Cardiac muscle cell (in vitro differentiated cells and primary cell): ENCODE data around the gene SLC29A1. TPM values are rescaled to one million over a fixed set of nuclear protein-coding genes. Genes with fewer than 3 reads are reported as not detected.
"Not testable (repeated sequence)": the region's sequence is repeated elsewhere in the genome, so short reads cannot be mapped to it uniquely, and the experiment has no call there.

ENCODE experiments used
- DNase-seq, 2 donors: peaks; one replicate each; pipeline versions ENCODE4 v3.0.0 to v3.0.0-alpha.2; 2010 to 2017; ENCODE audit warnings: low read depth in 1 of 2, low spot score in 1 of 2
- H3K27ac ChIP-seq: fragments of 200-600 bp; sonication (generic); 2 replicates; pipeline ENCODE4 v1.5.1; 2016
- H3K27me3 ChIP-seq: fragments of 200-600 bp; sonication (generic); 2 replicates; pipeline ENCODE4 v1.6.0; 2016; ENCODE audit warnings: control low read depth
- H3K36me3 ChIP-seq: fragments of 200-600 bp; sonication (generic); 2 replicates; pipeline ENCODE4 v1.5.1; 2016; ENCODE audit warnings: control low read depth
- H3K4me1 ChIP-seq: fragments of 200-600 bp; sonication (generic); 2 replicates; pipeline ENCODE4 v1.8.1; 2017; ENCODE audit warnings: low read depth, mild to moderate bottlenecking, mixed run types
- H3K4me3 ChIP-seq: fragments of 200-600 bp; sonication (generic); 2 replicates; pipeline ENCODE4 v1.5.1; 2016; ENCODE audit warnings: mild to moderate bottlenecking
- H3K9me3 ChIP-seq: fragments of 200-600 bp; sonication (generic); 2 replicates; pipeline ENCODE4 v1.5.1; 2017; ENCODE audit warnings: low read depth, mild to moderate bottlenecking, control low read depth
- polyA plus RNA-seq: library from polyadenylated mRNA; unstranded; fragments of >200 nt; fragmentation: Nextera tagmentation; extraction: Ambion mirVana; gene quantifications from 2 replicates; pipeline ENCODE4 v1.2.1, GENCODE V29; 2016
- total RNA-seq: library from RNA; depleted of rRNA; stranded (reverse); fragments of >200 nt; gene quantifications from 2 replicates; pipeline ENCODE4 v1.2.3, GENCODE V29; 2016
- TF ChIP-seq, protein P1 (sequence below): IDR thresholded peaks from 2 replicates; pipeline ENCODE4 v1.5.1; 2012; ENCODE audit warnings: low read depth, mild to moderate bottlenecking, low read length

Gene SLC29A1
- total and polyA plus RNA-seq, 2 experiments from 2014 or later, result 62.7 to 88.7 TPM

DNA sequence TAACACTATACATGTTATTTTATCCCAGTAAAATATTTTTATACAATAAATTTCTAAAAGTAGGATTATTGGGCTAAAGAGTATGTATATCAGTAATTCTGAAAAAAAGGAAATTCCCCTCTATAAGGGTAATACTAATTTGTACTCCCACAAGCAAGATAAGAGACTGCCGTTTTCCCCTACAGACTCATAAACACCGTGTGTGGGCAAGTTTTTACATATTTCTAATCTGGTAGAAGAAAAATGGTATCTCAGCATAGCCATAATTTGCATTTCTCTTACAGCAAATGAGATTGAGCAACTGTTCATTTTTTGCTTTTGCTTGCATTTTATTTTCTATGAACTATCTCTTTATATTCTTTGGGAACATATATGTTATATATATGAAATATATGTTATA lies 32.7 kb upstream of the SLC29A1 start:
- H3K4me3 ChIP-seq, result no peak overlapping the region
- H3K27ac ChIP-seq, result no peak overlapping the region

DNA sequence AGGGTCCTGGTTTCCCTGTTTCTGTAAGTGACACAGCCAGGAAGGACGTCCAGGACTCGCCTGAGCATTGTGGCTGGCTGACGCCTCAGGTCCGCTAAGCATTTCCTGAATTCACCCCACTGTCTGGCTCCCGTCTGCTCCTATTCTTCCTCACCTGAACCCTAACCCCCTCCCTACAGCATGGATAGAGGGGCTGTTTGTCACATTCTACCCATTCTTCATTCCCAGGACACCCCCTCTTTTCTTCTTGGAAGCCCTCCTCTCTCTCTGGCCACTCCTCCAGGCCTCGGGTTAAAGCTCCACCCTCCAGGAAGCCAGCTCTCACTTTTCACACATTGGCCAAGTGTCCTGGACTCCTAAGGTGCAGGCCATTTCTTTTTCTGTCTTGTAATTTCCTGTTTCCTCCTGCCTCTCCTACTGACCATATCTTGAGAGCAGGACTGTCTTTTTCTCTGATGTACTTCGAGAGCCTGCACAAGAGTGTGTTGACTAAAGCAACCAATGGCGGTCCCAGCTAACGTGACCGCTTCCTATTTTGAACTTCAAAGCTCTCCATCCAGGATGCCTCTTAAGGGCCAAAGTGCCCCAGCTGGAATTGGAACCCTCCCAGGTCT lies 30.9 kb upstream of the SLC29A1 start:
- Histone ChIP-seq H3K4me1 (no peaks in the 10 kb centered on the region), H3K27ac (peak overlapping the region; percentile 69), H3K4me3 (no peak overlapping the region), H3K27me3 (no peaks in the 10 kb centered on the region), H3K36me3 (no peaks in the 10 kb centered on the region), H3K9me3 (no peaks in the 10 kb centered on the region)
- TF ChIP-seq, protein P1, sequence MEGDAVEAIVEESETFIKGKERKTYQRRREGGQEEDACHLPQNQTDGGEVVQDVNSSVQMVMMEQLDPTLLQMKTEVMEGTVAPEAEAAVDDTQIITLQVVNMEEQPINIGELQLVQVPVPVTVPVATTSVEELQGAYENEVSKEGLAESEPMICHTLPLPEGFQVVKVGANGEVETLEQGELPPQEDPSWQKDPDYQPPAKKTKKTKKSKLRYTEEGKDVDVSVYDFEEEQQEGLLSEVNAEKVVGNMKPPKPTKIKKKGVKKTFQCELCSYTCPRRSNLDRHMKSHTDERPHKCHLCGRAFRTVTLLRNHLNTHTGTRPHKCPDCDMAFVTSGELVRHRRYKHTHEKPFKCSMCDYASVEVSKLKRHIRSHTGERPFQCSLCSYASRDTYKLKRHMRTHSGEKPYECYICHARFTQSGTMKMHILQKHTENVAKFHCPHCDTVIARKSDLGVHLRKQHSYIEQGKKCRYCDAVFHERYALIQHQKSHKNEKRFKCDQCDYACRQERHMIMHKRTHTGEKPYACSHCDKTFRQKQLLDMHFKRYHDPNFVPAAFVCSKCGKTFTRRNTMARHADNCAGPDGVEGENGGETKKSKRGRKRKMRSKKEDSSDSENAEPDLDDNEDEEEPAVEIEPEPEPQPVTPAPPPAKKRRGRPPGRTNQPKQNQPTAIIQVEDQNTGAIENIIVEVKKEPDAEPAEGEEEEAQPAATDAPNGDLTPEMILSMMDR, result no peak
- peak; percentile 30 to 42 for DNase-seq

More for the DNA sequence above, 32.7 kb upstream of the SLC29A1 start:
- TF ChIP-seq, protein P1, result no peak
- Histone ChIP-seq H3K9me3 (no peaks in the 10 kb centered on the region), H3K36me3 (no peaks in the 10 kb centered on the region), H3K4me1 (no peaks in the 10 kb centered on the region), H3K27me3 (no peaks in the 10 kb centered on the region)
- peak in 1 of 2 donors; percentile 52 for DNase-seq

DNA sequence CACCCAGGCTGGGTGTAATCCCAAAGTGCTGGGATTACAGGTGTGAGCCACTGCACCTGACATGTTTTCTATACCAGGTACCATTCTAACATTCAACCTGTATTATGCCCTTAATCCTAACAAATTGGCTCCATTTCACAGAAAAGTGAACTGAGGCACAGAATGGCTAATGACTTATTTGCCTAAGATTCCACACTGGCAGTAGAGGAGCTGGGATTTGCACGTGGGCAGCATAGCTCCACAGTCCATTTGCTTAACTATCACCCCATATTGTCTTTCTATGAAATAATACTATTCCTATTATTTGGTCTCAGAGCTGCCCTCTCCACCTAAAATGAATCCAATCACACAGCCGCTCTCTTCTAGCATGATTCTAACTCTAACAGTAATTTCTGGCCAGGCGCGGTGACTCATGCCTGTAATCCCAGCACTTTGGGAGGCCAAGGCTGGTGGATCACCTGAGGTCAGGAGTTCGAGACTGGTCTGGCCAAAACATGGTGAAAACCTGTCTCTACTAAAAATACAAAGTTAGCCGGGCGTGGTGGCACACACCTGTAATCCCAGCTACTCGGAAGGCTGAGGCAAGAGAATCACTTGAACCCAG lies 30.0 kb upstream of the SLC29A1 start:
- Histone ChIP-seq H3K27me3 (no peaks in the 10 kb centered on the region), H3K27ac (no peak overlapping the region), H3K36me3 (no peaks in the 10 kb centered on the region), H3K4me3 (no peak overlapping the region), H3K9me3 (no peaks in the 10 kb centered on the region), H3K4me1 (no peaks in the 10 kb centered on the region)
- DNase-seq, result no peak
- TF ChIP-seq, protein P1, result no peak

DNA sequence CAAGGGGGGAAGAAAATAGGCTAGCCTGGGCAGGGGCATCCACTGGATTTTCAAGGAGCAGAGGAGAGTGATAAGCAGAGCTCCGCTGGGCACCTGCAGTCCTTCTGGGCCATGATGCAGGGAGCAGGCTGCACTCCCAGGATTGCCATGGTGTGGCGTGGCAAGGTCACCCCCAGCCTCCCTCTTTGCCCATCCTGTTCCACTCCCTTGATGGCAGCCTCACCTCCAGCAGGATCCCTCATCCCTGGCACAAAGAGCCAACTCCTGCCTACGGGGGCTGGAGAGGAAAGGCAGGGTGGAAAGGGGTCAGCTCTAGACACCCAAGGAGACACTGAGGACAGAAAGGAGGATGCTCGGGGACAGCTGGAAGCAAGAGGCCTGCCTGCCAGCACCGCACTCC lies 29.1 kb upstream of the SLC29A1 start:
- DNase-seq, result no peak
- TF ChIP-seq, protein P1, result no peak
- Histone ChIP-seq H3K27ac (no peak overlapping the region), H3K36me3 (no peaks in the 10 kb centered on the region), H3K4me3 (no peak overlapping the region), H3K9me3 (no peaks in the 10 kb centered on the region), H3K4me1 (no peaks in the 10 kb centered on the region), H3K27me3 (no peaks in the 10 kb centered on the region)

DNA sequence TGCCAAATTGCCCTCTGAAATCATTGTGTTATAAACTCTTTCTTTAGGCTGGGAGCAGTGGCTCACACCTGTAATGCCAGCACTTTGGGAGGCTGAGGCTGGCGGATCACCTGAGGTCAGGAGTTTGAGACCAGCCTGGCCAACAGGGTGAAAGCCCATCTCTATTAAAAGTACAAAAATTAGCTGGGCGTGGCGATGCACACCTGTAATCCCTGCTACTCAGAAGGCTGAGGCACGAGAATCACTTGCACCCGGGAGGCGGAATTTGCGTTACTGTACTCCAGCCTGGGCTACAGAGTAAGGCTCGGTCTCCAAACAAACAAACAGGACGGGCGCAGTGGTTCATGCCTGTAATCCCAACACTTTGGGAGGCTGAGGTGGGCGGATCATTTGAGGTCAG lies 27.0 kb upstream of the SLC29A1 start:
- DNase-seq, H3K36me3 ChIP-seq, H3K4me1 ChIP-seq, H3K4me3 ChIP-seq, H3K27ac ChIP-seq, H3K9me3 ChIP-seq, H3K27me3 ChIP-seq: not testable (repeated sequence)

DNA sequence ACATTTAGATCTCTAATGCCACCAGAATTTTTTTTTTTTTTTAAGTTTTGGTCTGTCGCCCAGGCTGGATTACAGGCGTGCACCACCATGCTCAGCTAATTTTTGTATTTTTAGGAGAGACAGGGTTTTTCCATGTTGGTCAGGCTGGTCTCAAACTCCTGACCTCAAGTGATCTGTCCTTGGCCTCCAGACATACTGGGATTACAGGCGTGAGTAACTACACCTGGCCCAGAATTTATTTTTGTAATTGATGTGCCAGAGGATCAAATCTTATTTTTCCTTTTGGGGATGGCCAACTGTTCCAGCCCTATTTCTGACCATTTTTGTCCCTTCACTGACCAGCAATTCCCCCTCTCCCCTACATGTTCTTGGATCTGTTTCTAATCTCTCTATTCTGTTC lies 24.7 kb upstream of the SLC29A1 start:
- Histone ChIP-seq H3K4me3 (no peak overlapping the region), H3K4me1 (no peaks in the 10 kb centered on the region), H3K27me3 (no peaks in the 10 kb centered on the region), H3K36me3 (no peaks in the 10 kb centered on the region), H3K27ac (no peak overlapping the region), H3K9me3 (no peaks in the 10 kb centered on the region)
- no peak for DNase-seq
- TF ChIP-seq, protein P1, result no peak
